BJ (cell line): ENCODE results near the gene DDR2. TPM values are rescaled to one million over a fixed set of nuclear protein-coding genes. Genes with fewer than 3 reads are reported as not detected.

Experiments used
- CTCF ChIA-PET: fragments of 350-600 bp; formaldehyde crosslinking; extraction: SDS; loops from one replicate; lab custom pipeline; 2021; ENCODE audit warnings: antibody characterized with exemption, inconsistent platforms; lab: Yijun Ruan, JAX
- POLR2A ChIA-PET: fragments of 300-600 bp; sonication (Branson Sonifier 250); formaldehyde crosslinking; extraction: SDS; loops from one replicate; lab custom pipeline; 2021; ENCODE audit warnings: antibody characterized with exemption; lab: Charles Lee
- DNase-seq: peaks from one replicate; pipeline ENCODE4 v3.0.0-alpha.2; 2011; ENCODE audit warnings: low read depth
- H3K27me3 ChIP-seq: 2 replicates; pipeline ENCODE4 v1.6.0; 2011; ENCODE audit warnings: low read length; ENCODE audit not compliant: control insufficient read depth, insufficient read depth
- H3K36me3 ChIP-seq: 2 replicates; pipeline ENCODE4 v1.5.1; 2011; ENCODE audit warnings: low read length; ENCODE audit not compliant: control insufficient read depth, insufficient read depth
- H3K4me3 ChIP-seq: 2 replicates; pipeline ENCODE4 v1.5.1; 2011; ENCODE audit warnings: low read depth, mild to moderate bottlenecking, control low read depth, low read length
- CTCF ChIP-seq: IDR thresholded peaks from 2 replicates; pipeline ENCODE4 v1.5.1; 2011; ENCODE audit warnings: low read depth, mild to moderate bottlenecking, control low read depth, inconsistent platforms, low read length, moderate library complexity; ENCODE audit not compliant: insufficient read depth
- polyA plus RNA-seq: library from polyadenylated mRNA; depleted of rRNA; stranded (reverse); fragments of >200 nt; gene quantifications from 2 replicates; pipeline ENCODE4 v1.2.3, GENCODE V29; 2011

Gene DDR2
- polyA plus RNA-seq, 1 experiment, result 282 TPM

GRCh38 chr1:162822391-162823200 is 190.3 kb downstream of the DDR2 start:
- ChIA-PET POLR2A (no interaction called here), CTCF (interaction anchor here (0.6 to 1.7 kb wide), 5 partner anchors 10 to 174 kb away, joined by 3 to 5 read pairs (median 3); no protein-coding TSS in a partner anchor)
- Histone ChIP-seq H3K27me3 (no peaks in the 10 kb centered on the region), H3K36me3 (no peaks in the 10 kb centered on the region), H3K4me3 (peak overlapping the region; percentile 33)
- DNase-seq, result no peak
- peak; percentile 4; the same call in 1 of the 2 replicates for TF ChIP-seq CTCF

DNA sequence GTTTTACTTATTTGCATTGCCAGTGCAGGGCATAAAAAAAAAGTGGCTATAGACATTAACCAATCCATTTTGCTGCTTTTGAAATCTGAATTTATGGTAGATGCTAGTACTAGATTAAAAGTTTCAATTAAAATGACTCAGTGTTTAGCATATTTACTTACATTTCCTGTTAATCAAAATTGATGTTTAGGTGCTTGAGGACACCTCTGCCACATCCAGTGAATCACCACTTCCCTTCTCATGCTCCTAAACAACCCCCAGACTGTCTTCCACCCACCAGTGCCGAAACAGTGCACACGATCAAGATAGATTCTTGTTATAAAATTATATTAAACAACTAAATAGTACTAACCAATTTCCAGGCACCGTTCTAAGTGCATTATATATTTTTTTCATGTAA is 191.0 kb downstream of the DDR2 start:
- no peak overlapping the region for H3K4me3 ChIP-seq
- no peaks in the 10 kb centered on the region for H3K36me3 ChIP-seq
- no peak for TF ChIP-seq CTCF
- ChIA-PET CTCF (interaction anchor here (0.8 to 1.7 kb wide), 3 partner anchors 23 to 175 kb away, joined by 3 to 5 read pairs (median 3); no protein-coding TSS in a partner anchor), POLR2A (no interaction called here)
- no peak for DNase-seq
- H3K27me3 ChIP-seq, result no peaks in the 10 kb centered on the region

DNA sequence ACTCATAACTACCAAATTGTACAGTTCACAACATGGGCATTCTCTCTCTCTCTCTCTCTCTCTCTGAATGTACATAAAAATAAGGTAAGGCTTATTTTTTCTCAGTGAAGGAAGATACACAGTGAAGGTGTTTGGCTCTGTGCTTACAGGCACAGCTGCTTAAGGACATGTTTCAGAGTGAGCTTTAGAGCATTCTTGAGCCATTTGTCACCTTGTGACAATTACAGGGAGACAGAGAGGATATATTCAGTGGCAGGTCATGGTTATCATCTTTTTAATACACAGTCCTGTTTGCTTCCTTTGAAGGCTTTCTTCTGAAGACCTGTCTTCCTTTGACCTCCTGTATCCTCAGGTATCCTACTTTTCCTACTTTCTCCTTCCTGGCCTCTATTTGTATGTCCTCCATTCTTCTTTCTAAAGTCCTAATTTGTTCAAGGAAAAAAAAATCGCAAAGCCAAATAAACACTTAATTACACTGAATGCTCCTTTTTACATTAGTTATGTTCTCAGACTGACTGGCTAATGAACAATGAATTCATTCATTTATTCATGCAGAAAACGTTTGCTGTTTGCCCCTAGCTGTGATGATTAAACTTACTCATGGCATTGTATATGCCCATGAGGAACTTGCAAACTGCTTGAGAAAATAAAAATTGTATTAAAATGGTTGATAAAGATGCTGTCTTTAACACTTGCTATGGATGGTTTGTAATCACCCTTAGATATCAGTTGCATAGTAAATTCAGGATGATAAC is 191.7 kb downstream of the DDR2 start:
- DNase-seq, result no peak
- TF ChIP-seq CTCF, result no peak
- CTCF ChIA-PET, result interaction anchor here (0.8 kb wide), 2 partner anchors 10 to 175 kb away, joined by 3 read pairs; no protein-coding TSS in a partner anchor

DNA sequence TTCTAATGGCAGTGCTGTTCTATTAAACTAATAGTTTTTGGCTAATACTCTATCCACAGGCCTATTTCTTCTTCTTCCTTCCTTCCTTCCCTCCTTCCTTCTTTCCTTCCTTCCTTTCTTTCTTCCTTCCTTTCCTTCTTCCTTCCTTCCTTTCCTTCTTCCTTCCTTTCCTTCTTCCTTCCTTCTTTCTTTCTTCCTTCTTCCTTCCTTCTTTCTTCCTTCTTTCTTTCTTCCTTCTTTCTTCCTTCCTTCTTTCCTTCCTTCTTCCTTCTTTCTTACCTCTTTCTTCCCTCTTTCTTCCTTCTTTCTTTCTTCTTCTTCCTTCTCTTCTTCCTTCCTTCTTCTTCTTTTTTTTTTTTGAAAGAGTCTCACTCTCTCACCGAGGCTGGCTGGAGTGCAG is 197.0 kb downstream of the DDR2 start:
- H3K4me3 ChIP-seq, result no peak overlapping the region
- H3K36me3 ChIP-seq, result no peaks in the 10 kb centered on the region
- DNase-seq, result no peak
- TF ChIP-seq CTCF, result no peak
- POLR2A ChIA-PET, result no interaction called here
- peaks cover 2% of the 10 kb centered on the region; the same call in 1 of the 2 replicates for H3K27me3 ChIP-seq
- CTCF ChIA-PET, result no interaction called here

More for the DNA sequence above, 191.7 kb downstream of the DDR2 start:
- Histone ChIP-seq H3K4me3 (no peak overlapping the region), H3K36me3 (no peaks in the 10 kb centered on the region), H3K27me3 (no peaks in the 10 kb centered on the region)
- POLR2A ChIA-PET, result no interaction called here

- ChIA-PET POLR2A (no interaction called here), CTCF (interaction anchor here (0.8 kb wide), 1 partner anchor 10 kb away, joined by 3 read pairs; no protein-coding TSS in a partner anchor)
- no peak overlapping the region for H3K4me3 ChIP-seq
- no peak for DNase-seq
- H3K36me3 ChIP-seq, result no peaks in the 10 kb centered on the region
- peaks cover 2% of the 10 kb centered on the region; the same call in 1 of the 2 replicates for H3K27me3 ChIP-seq
- TF ChIP-seq CTCF, result no peak
Measured at GRCh38 chr1:162832470-162832869, 200.2 kb downstream of the DDR2 start.
